Natural killer cell (primary cell): ENCODE measurements around the gene KIF3B. TPM values are rescaled to one million over a fixed set of nuclear protein-coding genes. Genes with fewer than 3 reads are reported as not detected.

Source experiments
- ATAC-seq, 3 donors: fragments of 150-1000 bp in 2 of 3; fragments of 200-7000 bp in 1 of 3; cut with Tn5 transposase; 1 replicate in 1 of 3; 2 replicates in 2 of 3; pipeline ENCODE4 v1.10.0; 2021; ENCODE audit warnings: mild to moderate bottlenecking in 2 of 3, moderate library complexity in 2 of 3
- DNase-seq, 2 donors: peaks; one replicate each; pipeline versions ENCODE4 v3.0.0 to v3.0.0-alpha.2; 2013 to 2021; ENCODE audit warnings: mixed read lengths in 1 of 2
- H3K27ac ChIP-seq: one replicate; pipeline ENCODE4 v1.5.1; 2013; ENCODE audit warnings: mild to moderate bottlenecking, low read length
- H3K27me3 ChIP-seq: one replicate; pipeline ENCODE4 v1.6.1; 2013; ENCODE audit warnings: low read length; ENCODE audit not compliant: control insufficient read depth, insufficient read depth
- H3K36me3 ChIP-seq: one replicate; pipeline ENCODE4 v1.6.1; 2013; ENCODE audit warnings: low read length; ENCODE audit not compliant: control insufficient read depth, insufficient read depth
- H3K4me1 ChIP-seq: one replicate; pipeline ENCODE4 v1.6.1; 2013; ENCODE audit warnings: low read length; ENCODE audit not compliant: control insufficient read depth, insufficient read depth
- H3K4me3 ChIP-seq: one replicate; pipeline ENCODE4 v1.5.1; 2013; ENCODE audit warnings: low read length
- H3K9me3 ChIP-seq: one replicate; pipeline ENCODE4 v1.6.1; 2013; ENCODE audit warnings: low read length; ENCODE audit not compliant: control insufficient read depth, insufficient read depth
- H3K27ac Mint-ChIP-seq, 2 donors: one replicate each; pipeline ENCODE4 v1.8.0; 2022; ENCODE audit warnings: mild to moderate bottlenecking in 2 of 2, mixed read lengths in 2 of 2, moderate library complexity in 1 of 2
- H3K27me3 Mint-ChIP-seq, 2 donors: one replicate each; pipeline ENCODE4 v1.8.0; 2022; ENCODE audit warnings: low read depth in 2 of 2, mixed read lengths in 2 of 2
- H3K36me3 Mint-ChIP-seq: one replicate; pipeline ENCODE4 v1.8.0; 2022; ENCODE audit warnings: mixed read lengths
- H3K4me1 Mint-ChIP-seq, 2 donors: one replicate each; pipeline ENCODE4 v1.8.0; 2022; ENCODE audit warnings: mixed read lengths in 2 of 2
- H3K4me3 Mint-ChIP-seq: one replicate; pipeline ENCODE4 v1.8.0; 2022; ENCODE audit warnings: mild to moderate bottlenecking, moderate library complexity, mixed read lengths
- H3K9me3 Mint-ChIP-seq, 2 donors: one replicate each; pipeline ENCODE4 v1.8.0; 2022; ENCODE audit warnings: mixed read lengths in 2 of 2
- CTCF ChIP-seq: fragments of 200-600 bp; IDR thresholded peaks from one replicate; pipeline ENCODE4 v1.8.0; 2022; ENCODE audit warnings: antibody characterized with exemption
- WGBS: methylation state at CpG from one replicate; pipeline ENCODE4 v1.1.7; 2013; ENCODE audit warnings: missing lambda C conversion rate; ENCODE audit not compliant: insufficient coverage; 5-methylcytosine and 5-hydroxymethylcytosine counted together
- intact Hi-C: fragments of 100-400 bp; cut with micrococcal nuclease; formaldehyde crosslinking; loops from one replicate; pipeline ENCODE4 v1.14.2; 2022
- total RNA-seq, 4 donors: library from RNA; stranded (reverse); fragments of 120-200 nt in 1 of 4; gene quantifications; one replicate each; pipeline versions ENCODE4 v1.2.3 to v1.2.4, GENCODE V29; 2013 to 2022

The KIF3B gene
- total RNA-seq, 3 donors from 2014 or later (not counting 1 experiment from before 2014, with no cell fraction given): 10.2 to 14.3 (median 13.2) TPM

- Histone ChIP-seq H3K36me3 (peaks cover 28% of the 10 kb centered on the region), H3K27me3 (no peaks in the 10 kb centered on the region), H3K9me3 (no peaks in the 10 kb centered on the region), H3K27ac (no peak overlapping the region), H3K4me1 (no peaks in the 10 kb centered on the region), H3K4me3 (no peak overlapping the region)
- ATAC-seq: no peak
- no peak for TF ChIP-seq CTCF
- H3K9me3 Mint-ChIP-seq: no peaks in the 10 kb centered on the region
- H3K27me3 Mint-ChIP-seq: no peaks in the 10 kb centered on the region
- H3K4me1 Mint-ChIP-seq: peaks cover 0 to 8% of the 10 kb centered on the region in 2 donors
- H3K27ac Mint-ChIP-seq: no peak overlapping the region
- H3K4me3 Mint-ChIP-seq: no peak overlapping the region
- no peak for DNase-seq
- H3K36me3 Mint-ChIP-seq: peaks cover 14% of the 10 kb centered on the region
- intact Hi-C loops: no loop called here
- 96% methylated on average over 3 of the region's 3 CpGs for WGBS
Measured at GRCh38 chr20:32315399-32315798, 37.9 kb downstream of the KIF3B start.

GRCh38 chr20:32315891-32316290 lies 38.4 kb downstream of the KIF3B start:
- TF ChIP-seq CTCF: no peak
- Histone ChIP-seq H3K4me1 (no peaks in the 10 kb centered on the region), H3K36me3 (peaks cover 25% of the 10 kb centered on the region), H3K9me3 (no peaks in the 10 kb centered on the region), H3K4me3 (no peak overlapping the region), H3K27ac (no peak overlapping the region), H3K27me3 (no peaks in the 10 kb centered on the region)
- DNase-seq (no peak), ATAC-seq (no peak)
- H3K4me1 Mint-ChIP-seq: peaks cover 0 to 8% of the 10 kb centered on the region in 2 donors
- no peak overlapping the region for H3K4me3 Mint-ChIP-seq
- H3K9me3 Mint-ChIP-seq: no peaks in the 10 kb centered on the region
- H3K36me3 Mint-ChIP-seq: peaks cover 9% of the 10 kb centered on the region
- peak overlapping the region in 1 of 2 donors; percentile 9 for H3K27ac Mint-ChIP-seq
- 97% methylated on average over 2 of the region's 2 CpGs for WGBS
- intact Hi-C loops: no loop called here
- H3K27me3 Mint-ChIP-seq: no peaks in the 10 kb centered on the region

GRCh38 chr20:32316667-32317066 lies 39.2 kb downstream of the KIF3B start:
- no peaks in the 10 kb centered on the region for H3K27me3 Mint-ChIP-seq

More at GRCh38 chr20:32316667-32317066, 39.2 kb downstream of the KIF3B start:
- H3K4me1 Mint-ChIP-seq: peaks cover 0 to 8% of the 10 kb centered on the region in 2 donors
- Histone ChIP-seq H3K4me3 (no peak overlapping the region), H3K4me1 (no peaks in the 10 kb centered on the region), H3K27me3 (no peaks in the 10 kb centered on the region), H3K9me3 (no peaks in the 10 kb centered on the region), H3K27ac (no peak overlapping the region), H3K36me3 (peaks cover 25% of the 10 kb centered on the region)
- TF ChIP-seq CTCF: no peak
- no peak overlapping the region for H3K4me3 Mint-ChIP-seq
- no peaks in the 10 kb centered on the region for H3K9me3 Mint-ChIP-seq
- no peak for DNase-seq
- no peak overlapping the region for H3K27ac Mint-ChIP-seq
- WGBS: 93% methylated on average over 7 of the region's 7 CpGs
- H3K36me3 Mint-ChIP-seq: peaks cover 9% of the 10 kb centered on the region
- no peak for ATAC-seq
- intact Hi-C loops: no loop called here
